SH-SY5Y (cell line): Measurements from ENCODE around the gene DENND1B.

Experiments used
- GATA2 ChIP-seq: IDR thresholded peaks from 2 replicates; pipeline ENCODE4 v1.6.1; 2011; ENCODE audit warnings: mild to moderate bottlenecking, low read depth, low read length
- GATA3 ChIP-seq: IDR thresholded peaks from 2 replicates; pipeline ENCODE4 v1.6.1; 2011; ENCODE audit warnings: low read depth, mild to moderate bottlenecking, low read length, moderate library complexity

GRCh38 chr1:197814306-197814705 lies 39.0 kb upstream of the DENND1B start:
- no peak for TF ChIP-seq GATA3
- no peak for TF ChIP-seq GATA2
